GM12892 (cell line): ENCODE measurements around the gene ABCD2.

Experiments used
- POLR2A ChIP-seq: IDR thresholded peaks from 2 replicates; pipeline ENCODE4 v1.6.1; 2011; ENCODE audit warnings: low read depth, low read length, control low read depth
- POLR2AphosphoS5 ChIP-seq: IDR thresholded peaks from 2 replicates; pipeline ENCODE4 v1.6.1; 2011; ENCODE audit warnings: low read depth, low read length, control low read depth
- TAF1 ChIP-seq: IDR thresholded peaks from 2 replicates; pipeline ENCODE4 v1.6.1; 2011; ENCODE audit warnings: low read depth, mild to moderate bottlenecking, control low read depth, low read length, borderline replicate concordance

DNA sequence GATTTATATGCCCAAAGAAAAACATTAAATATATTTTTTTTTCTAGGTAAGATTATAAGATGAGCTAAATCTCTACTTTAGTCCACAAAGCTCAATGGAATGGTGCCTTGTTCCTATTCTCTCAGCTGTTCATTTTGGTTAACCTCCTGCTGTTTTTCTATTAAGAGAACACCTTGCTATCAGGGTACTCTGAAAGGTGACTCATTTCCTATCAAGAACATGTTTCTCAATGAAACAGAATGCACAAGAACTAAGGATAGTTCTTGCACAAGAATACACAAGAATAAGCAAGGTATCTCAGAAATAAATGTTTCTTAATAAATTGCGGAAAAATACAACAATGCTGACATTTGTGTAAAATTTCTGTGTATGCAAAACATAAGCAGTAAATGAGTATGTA, 14.1 kb downstream of the ABCD2 start:
- TF ChIP-seq POLR2A = no peak
- no peak for TF ChIP-seq POLR2AphosphoS5
- TF ChIP-seq TAF1 = no peak
